NT2/D1 (cell line): Measurements from ENCODE around the gene ZFR2.

Source experiments
- SUZ12 ChIP-seq: IDR thresholded peaks from 2 replicates; pipeline ENCODE4 v1.6.1; 2011; ENCODE audit not compliant: insufficient read length, insufficient read depth; ENCODE audit errors: extremely low read depth
- YY1 ChIP-seq: IDR thresholded peaks from 2 replicates; pipeline ENCODE4 v1.6.1; 2011; ENCODE audit not compliant: insufficient read length, insufficient read depth
- ZNF274 ChIP-seq: IDR thresholded peaks from 2 replicates; pipeline ENCODE4 v1.6.1; 2011; ENCODE audit warnings: mild to moderate bottlenecking, low read depth, low read length

DNA sequence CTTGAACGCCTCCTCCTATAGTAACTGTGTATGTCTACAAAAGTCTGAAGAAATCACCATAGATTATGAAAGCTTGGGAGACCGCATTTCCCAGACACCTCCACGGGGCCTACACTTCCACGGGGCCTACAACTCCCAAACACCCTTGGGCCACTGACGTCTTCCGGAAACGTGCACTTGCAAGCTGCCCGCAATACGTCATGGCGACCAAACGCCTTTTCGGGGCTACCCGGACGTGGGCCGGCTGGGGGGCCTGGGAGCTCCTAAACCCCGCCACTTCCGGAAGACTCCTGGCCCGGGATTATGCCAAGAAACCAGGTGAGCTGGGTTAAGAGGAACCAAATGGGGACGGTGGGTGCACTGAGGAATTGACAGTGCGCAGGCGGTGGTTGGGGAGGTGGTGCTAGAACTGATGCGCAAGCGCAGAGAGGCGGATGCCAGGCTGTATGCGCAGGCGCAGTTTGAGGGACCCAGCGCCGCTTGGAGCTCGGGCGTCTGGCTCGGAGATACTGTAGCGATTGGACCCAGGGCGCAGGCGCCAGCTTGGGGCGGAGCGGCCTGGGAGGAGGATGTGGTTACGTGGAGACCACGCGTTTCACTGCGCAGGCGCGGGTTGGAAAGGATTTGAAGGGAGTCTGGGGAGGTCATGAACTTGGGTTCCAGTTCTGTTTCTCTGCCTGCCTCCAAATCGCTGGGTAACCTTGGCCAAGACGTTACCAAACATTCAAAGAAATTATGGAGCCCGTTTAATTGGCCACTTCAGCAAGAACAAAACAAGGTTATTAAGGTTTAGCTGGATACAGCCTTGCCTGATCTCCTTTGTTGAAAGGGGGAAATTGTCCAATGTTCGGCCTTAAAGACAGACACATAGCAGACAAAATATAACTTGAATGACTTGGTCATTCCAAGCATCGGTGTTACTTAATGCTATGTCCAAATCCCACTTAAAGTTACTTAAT lies 106.1 kb downstream of the ZFR2 start, which contains the start of gene MRPL54:
- TF ChIP-seq SUZ12 (no peak), YY1 (peak; percentile 57), ZNF274 (no peak)
